HuH-7.5 (cell line): ENCODE data around the gene IL1R1.

ENCODE experiments used
- DNase-seq: peaks from one replicate; pipeline ENCODE4 v3.0.0; 2011; ENCODE audit warnings: low spot score

IL1R1 gene

GRCh38 chr2:102171946-102172345 is 29.4 kb downstream of the IL1R1 start:
- no peak for DNase-seq

DNA sequence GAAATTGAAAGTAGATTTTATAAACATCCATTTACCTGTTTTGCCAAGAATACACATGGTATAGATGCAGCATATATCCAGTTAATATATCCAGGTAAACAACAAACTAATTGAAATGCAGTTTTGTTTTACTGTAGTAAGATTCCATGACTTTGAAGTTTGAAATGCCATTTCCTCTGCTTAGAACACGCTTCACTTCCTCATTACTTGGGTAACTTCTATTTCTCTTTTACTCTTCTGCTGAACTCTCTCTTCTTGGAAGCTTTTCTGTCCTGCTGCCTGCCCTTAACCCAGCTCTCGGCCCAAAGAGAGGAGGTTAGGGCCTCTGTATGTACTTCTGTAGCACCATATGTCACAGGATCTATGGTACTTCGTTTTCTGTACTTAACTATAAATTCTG is 30.2 kb downstream of the IL1R1 start:
- DNase-seq: no peak

- DNase-seq: no peak
Observed at GRCh38 chr2:102176172-102176571, 33.6 kb downstream of the IL1R1 start.

DNA sequence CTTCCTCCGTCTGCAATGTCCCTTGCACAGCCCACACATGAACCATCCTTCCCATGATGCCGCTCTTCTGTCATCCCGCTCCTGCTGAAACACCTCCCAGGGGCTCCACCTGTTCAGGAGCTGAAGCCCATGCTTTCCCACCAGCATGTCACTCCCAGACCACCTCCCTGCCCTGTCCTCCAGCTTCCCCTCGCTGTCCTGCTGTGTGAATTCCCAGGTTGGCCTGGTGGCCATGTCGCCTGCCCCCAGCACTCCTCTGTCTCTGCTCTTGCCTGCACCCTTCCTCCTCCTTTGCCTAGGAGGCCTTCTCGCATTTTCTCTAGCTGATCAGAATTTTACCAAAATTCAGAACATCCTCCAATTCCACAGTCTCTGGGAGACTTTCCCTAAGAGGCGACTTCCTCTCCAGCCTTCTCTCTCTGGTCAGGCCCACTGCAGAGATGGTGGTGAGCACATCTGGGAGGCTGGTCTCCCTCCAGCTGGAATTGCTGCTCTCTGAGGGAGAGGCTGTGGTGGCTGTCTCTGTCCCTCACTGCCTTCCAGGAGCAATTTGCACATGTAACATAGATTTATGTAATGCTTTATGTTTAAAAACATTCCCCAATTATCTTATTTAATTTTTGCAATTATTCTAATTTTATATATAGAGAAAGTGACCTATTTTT is 35.4 kb downstream of the IL1R1 start:
- no peak for DNase-seq

DNA sequence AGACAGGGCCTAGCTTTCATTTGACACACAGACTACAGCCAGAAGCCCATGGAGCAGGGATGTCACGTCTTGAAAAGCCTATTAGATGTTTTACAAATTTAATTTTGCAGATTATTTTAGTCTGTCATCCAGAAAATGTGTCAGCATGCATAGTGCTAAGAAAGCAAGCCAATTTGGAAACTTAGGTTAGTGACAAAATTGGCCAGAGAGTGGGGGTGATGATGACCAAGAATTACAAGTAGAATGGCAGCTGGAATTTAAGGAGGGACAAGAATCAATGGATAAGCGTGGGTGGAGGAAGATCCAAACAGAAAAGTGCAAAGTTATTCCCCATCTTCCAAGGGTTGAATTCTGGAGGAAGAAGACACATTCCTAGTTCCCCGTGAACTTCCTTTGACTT is 36.5 kb downstream of the IL1R1 start:
- no peak for DNase-seq

DNA sequence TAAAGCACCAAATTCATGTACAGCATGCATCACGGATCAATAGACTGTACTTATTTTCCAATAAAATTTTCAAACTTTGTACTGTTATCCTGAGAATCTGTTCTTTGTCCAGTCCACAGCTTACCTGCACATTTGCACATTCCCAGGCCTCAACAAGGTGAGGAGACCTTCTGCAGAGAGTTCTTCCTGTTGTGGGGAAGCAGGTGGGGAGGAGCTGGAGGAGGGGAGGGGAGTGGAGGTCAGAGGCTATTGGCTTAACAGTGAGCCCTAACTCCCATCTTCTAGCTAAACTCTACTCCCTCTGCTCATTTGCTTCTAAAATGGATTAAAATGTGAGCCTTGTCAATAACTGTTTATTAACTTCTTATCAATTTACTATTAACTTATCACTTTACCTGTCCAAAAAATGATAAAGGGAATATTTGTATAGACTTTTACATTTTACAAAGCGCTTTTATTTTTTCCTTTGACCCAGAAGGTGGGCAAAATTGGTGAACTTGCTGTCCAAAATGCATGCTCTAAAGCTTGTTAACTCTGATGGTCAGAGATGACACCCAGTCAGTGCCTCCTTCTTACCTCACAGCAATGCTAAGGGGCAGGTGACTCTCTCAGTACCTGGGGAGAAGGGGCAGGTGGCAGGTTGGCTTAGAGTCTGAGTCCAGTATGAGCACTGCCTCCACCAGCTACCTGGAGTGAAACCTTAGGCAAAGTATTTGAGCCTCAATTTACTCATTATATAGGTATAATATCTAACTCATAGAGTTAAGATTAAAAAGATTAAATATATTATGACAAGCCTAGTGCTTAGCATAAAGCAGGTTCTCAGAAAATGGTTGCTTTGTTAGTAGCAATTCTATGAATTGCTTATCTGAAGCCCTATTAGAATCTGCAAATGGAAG is 37.5 kb downstream of the IL1R1 start:
- DNase-seq: no peak

DNA sequence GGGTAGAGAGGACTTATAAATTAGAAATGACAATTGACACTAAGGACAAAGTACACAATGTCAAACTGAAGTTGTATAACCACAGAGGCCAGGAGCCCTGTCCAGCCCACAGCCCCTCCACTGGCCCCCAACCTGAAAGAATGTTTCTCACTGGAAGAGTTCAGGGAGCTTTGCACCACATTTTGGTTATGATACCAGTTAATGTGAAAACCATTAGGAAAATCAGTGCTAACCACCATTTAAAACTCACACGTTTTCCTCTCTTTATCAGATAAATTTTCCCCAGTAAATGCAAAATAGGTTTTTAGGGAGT is 38.1 kb downstream of the IL1R1 start:
- DNase-seq: no peak

- no peak for DNase-seq
Observed at GRCh38 chr2:102181376-102181775, 38.8 kb downstream of the IL1R1 start.

- DNase-seq: no peak
Observed at GRCh38 chr2:102181919-102182635, 39.5 kb downstream of the IL1R1 start.

- DNase-seq: no peak
Observed at GRCh38 chr2:102184018-102184417, 41.5 kb downstream of the IL1R1 start.

GRCh38 chr2:102184568-102184967 is 42.0 kb downstream of the IL1R1 start:
- DNase-seq: no peak

DNA sequence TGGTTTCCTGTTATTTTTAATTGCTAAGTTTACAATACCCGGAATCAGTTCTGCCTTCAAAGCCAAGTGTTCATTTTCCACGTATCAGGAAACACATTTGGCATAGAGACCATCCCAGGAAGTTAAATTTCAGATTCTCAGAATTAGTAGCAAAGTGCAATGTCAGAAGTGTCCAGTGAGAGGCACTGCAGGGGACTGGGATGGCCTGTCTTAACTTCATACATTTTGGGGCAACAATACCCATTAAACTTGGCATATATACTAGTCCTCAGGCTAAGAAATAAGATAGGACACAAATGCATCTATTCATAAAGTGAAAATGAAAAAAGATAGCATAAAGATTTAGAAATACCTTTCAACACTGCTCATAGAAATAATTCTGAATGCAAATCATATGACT is 42.8 kb downstream of the IL1R1 start:
- DNase-seq: no peak

- DNase-seq: no peak
Observed at GRCh38 chr2:102186791-102187495, 44.4 kb downstream of the IL1R1 start, which contains the start of gene IL1RL2. TSS of gene IL1RL2 (plus strand) at chr2:102187023. CDS start at chr2:102187868, 845 bp downstream.

DNA sequence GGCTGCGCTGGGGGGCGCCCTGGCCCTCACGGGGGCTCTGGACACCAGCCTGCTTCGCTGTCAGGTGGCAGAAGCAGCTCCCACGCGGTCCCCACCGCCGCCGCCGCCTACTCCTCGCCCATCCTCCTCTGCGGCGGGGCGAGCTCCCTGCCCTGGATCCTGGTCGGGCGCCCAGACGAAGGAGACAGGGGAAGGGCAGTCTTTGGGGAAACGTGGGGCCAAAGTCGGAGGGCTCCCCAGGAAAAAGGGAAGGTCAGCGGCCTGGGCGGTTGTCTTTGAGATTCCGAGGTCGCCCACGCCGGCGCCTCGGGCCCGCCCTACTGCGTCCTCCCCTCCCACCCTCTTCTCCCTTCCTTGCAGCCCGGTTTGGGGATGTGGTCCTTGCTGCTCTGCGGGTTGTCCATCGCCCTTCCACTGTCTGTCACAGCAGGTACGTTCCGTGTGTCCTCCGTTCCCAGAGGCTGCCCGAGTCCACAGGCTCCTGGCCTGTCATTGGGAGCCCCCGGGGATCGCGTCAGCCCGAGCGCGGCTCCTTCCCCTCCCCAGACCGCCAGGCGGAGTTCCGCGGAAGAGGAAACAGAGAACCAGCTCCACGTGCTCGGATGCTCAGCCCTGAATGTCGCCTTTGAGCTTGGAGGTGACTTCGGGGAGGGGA is 45.1 kb downstream of the IL1R1 start:
- no peak for DNase-seq

DNA sequence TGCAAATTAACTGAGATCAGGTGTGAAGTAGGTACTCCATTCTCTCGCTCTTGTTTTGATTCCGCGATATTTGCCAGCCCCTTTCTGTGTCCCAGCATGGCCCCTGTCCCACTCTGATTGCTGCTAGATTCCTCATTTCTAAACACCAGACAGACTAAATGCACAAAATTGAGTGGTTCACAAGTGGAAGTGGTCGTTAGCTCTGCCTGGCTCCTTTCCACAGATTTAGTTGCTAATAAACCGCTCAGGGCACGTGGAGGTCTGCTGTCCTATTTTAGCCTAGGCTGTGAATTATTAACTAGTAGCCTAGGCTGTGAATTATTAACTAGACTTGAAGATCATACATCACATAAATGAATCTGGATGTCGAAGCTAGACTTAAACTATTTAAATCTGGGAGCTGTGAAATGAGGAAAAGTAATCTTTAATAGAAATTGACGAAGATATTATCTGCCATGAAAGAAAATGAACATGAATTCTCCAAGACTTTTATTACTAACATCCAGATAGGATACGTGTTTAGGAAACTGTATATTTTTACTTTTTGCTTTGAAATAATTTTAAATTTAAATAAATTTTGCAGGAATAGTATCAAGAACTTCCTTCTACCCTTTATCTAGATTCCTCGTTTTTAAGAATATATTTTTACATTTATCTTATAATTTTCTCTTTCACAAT is 48.0 kb downstream of the IL1R1 start:
- peak; percentile 47 for DNase-seq

GRCh38 chr2:102191501-102191900 is 49.0 kb downstream of the IL1R1 start:
- no peak for DNase-seq

DNA sequence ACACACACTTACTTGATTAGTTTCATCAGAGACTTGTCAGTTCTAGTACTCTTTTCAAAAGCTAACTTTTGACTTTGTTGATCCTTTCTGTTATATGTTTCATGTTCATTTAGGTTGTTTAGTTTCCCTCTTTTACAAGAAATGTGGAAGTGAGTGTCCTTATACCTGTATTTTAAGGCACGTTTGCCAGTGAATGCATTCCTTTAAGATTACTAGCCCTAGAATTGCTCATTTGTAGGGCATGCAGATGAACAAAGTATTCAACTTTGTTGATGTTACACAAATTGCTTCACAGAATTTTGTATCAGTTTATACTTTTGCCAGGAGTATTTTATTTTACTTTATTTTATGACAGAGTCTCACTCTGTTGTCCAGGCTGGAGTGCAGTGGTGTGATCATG is 50.5 kb downstream of the IL1R1 start:
- no peak for DNase-seq

- no peak for DNase-seq
Observed at GRCh38 chr2:102194609-102195268, 52.2 kb downstream of the IL1R1 start.

- DNase-seq: no peak
Observed at GRCh38 chr2:102197389-102198137, 55.0 kb downstream of the IL1R1 start.

DNA sequence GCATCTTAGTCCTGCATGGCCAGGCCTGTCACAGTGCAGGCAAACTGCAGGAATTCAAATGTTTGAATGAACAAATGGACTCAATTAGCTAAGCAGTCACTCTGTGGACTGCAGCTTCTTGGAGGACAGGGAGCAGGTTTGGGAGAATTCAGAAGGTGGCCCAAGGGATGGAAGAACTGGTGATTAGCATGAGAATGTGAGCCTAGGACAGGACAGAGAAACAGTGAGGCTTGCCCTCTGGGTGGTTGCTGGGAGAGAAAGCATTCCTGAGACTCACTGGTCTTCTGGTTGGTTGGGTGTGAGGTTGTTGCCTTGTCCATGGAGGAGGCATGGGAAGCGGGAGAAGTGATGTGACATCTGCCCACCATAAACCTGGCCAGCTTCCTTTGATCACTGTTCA is 58.0 kb downstream of the IL1R1 start:
- DNase-seq: no peak
